ENCODE results near the gene TSSK2.

GRCh38 chr22:19178657-19179496 lies 47.8 kb downstream of the TSSK2 start, which contains the start of gene SLC25A1:
- no peak for TF ChIP-seq CTCF (IDR thresholded peaks at IDR 0.05)
- no peak for TF ChIP-seq POLR2A (IDR thresholded peaks at IDR 0.05)
